Stimulated activated naive CD8-positive, alpha-beta T cell treated with anti-CD3 and anti-CD28 coated beads, Interleukin-15, Interleukin-2, amounts not matched to agents 100 ng/mL and 50 ng/mL, for 24 hours (primary cell): ENCODE measurements around the gene LCN10.
"Not testable (repeated sequence)": the region's sequence is repeated elsewhere in the genome, so short reads cannot be mapped to it uniquely, and the experiment has no call there.

Experiments
- H3K27ac Mint-ChIP-seq: one replicate; pipeline ENCODE4 v1.8.0; 2021; ENCODE audit warnings: mild to moderate bottlenecking, mixed read lengths
- H3K27me3 Mint-ChIP-seq: one replicate; pipeline ENCODE4 v1.8.0; 2021; ENCODE audit warnings: mixed read lengths
- H3K36me3 Mint-ChIP-seq: one replicate; pipeline ENCODE4 v1.8.0; 2021; ENCODE audit warnings: low read depth, mixed read lengths
- H3K4me1 Mint-ChIP-seq: one replicate; pipeline ENCODE4 v1.8.0; 2021; ENCODE audit warnings: low read depth, mixed read lengths
- H3K4me3 Mint-ChIP-seq: one replicate; pipeline ENCODE4 v1.8.0; 2021; ENCODE audit warnings: mild to moderate bottlenecking, mixed read lengths
- H3K9me3 Mint-ChIP-seq: one replicate; pipeline ENCODE4 v1.8.0; 2021; ENCODE audit warnings: mixed read lengths

Gene LCN10

DNA sequence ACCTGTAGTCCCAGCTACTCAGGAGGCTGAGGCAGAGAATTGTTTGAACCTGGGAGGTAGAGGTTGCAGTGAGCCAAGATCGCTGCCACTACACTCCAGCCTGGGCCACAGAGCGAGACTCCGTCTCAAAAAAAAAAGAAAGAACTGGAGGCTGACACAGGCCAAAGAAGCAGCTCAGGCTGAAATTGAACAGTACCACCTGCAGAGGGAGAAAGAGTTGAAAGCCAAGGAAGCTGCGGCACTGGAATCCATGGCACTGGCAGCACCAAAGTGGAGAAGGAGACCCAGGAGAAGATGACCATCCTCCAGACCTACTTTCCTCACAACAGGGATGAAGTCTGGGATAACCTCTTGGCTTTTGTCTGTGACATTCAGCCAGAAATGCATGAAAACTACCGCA is 37.1 kb upstream of the LCN10 start:
- Mint-ChIP-seq H3K4me3 (no peak overlapping the region), H3K27ac (no peak overlapping the region), H3K27me3 (peaks cover 15% of the 10 kb centered on the region), H3K4me1 (peaks cover 6% of the 10 kb centered on the region), H3K9me3 (no peaks in the 10 kb centered on the region), H3K36me3 (no peaks in the 10 kb centered on the region)

DNA sequence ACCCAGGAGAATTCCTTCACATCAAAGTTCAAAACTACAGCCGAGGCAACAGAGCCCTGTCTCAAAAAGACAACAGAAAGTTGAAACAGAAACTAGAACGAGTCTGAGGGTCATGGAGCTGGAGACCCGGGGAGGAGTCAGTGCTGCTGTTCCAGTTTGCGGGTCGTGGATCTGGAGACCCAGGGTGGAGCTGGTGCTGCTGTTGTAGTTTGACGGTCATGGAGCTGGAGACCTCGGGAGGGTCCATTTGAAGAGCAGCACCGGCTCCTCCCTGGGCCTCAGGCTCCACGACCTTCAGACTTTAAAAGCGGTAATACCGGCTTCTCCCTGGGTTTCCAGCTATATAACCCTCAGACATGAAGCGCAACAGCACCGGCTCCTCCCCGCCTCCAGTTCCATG is 34.6 kb upstream of the LCN10 start:
- Mint-ChIP-seq H3K4me1 (no peaks in the 10 kb centered on the region), H3K36me3 (no peaks in the 10 kb centered on the region), H3K4me3 (no peak overlapping the region), H3K27ac (no peak overlapping the region), H3K27me3 (peaks cover 15% of the 10 kb centered on the region), H3K9me3 (peaks cover 9% of the 10 kb centered on the region)

DNA sequence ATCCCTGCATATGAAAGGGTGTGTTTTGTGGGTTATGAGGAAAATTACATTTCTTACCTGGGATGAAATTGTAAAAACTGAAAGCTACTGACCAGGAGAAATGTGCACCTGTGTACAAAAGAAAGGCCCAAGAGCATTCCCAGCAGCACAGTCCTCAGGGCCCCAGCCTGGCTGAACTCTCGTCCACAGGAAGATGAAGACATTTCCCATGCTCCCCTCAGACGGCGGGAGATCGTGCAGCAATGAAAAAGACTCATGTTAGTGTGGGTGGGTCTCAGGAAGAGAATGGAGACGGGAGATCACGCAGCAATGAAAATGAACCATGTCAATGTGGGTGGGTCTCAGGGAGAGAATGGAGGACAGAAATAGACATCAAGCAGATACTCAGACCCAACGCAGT is 34.2 kb upstream of the LCN10 start:
- Mint-ChIP-seq H3K36me3 (no peaks in the 10 kb centered on the region), H3K4me3 (no peak overlapping the region), H3K27me3 (peaks cover 15% of the 10 kb centered on the region), H3K27ac (no peak overlapping the region), H3K4me1 (no peaks in the 10 kb centered on the region), H3K9me3 (peaks cover 9% of the 10 kb centered on the region)

DNA sequence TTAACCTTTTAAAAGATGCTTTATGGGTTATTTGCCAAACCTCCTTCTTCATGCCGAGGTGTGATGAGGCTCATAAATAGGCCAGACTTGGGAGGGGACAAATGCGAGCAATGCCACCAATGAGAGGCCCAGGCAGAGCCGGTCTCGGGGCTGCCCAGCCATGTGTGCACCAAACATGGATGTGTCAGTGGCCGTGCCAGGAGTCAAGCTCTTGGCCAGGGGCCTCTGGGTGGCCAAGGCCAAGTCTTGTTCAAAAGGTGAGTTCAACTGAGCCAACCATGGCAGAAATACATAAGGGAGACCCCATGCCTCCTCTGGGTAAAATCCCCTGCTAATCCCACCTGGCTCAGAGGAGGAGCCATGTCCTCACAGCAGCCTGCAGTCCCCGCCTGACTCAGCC is 32.5 kb upstream of the LCN10 start:
- Mint-ChIP-seq H3K4me3 (no peak overlapping the region), H3K9me3 (peaks cover 9% of the 10 kb centered on the region)

DNA sequence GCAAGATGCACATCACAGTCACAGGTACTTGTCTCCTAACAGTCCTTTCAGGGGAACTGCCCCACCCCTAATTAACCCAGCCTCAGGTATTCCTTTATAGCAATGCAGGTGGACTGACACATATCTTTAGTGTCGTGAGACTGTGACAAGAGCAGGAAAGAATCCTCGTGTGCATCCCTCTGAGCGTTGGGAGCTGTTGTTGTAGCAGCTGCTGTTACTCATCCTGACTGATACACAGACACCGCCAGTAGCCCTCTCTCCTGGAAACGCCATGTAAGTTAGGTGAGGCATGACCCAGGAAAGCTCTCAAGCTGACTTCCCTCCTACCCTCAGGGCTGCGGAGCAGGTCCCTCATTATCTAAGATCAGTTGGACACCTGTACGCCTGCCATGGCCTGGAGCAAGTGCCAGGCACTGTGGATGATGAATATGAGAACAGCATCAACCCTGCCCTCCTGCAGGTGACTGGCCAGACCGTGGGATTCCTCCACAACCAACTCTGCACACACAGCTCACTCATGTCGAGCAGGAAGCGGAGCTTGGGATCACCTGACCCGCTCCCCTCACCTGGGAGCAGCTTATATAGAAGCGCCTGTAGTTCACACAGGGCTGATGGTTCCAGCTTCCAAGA is 31.8 kb upstream of the LCN10 start:
- H3K4me3 Mint-ChIP-seq, result no peak overlapping the region
- no peaks in the 10 kb centered on the region for H3K36me3 Mint-ChIP-seq
- H3K4me1 Mint-ChIP-seq, result no peaks in the 10 kb centered on the region
- H3K27me3 Mint-ChIP-seq, result peaks cover 15% of the 10 kb centered on the region
- peaks cover 9% of the 10 kb centered on the region for H3K9me3 Mint-ChIP-seq
- H3K27ac Mint-ChIP-seq, result no peak overlapping the region

More for the DNA sequence above, 32.5 kb upstream of the LCN10 start:
- no peaks in the 10 kb centered on the region for H3K4me1 Mint-ChIP-seq
- no peaks in the 10 kb centered on the region for H3K36me3 Mint-ChIP-seq
- H3K27ac Mint-ChIP-seq, result no peak overlapping the region
- H3K27me3 Mint-ChIP-seq, result peaks cover 15% of the 10 kb centered on the region

DNA sequence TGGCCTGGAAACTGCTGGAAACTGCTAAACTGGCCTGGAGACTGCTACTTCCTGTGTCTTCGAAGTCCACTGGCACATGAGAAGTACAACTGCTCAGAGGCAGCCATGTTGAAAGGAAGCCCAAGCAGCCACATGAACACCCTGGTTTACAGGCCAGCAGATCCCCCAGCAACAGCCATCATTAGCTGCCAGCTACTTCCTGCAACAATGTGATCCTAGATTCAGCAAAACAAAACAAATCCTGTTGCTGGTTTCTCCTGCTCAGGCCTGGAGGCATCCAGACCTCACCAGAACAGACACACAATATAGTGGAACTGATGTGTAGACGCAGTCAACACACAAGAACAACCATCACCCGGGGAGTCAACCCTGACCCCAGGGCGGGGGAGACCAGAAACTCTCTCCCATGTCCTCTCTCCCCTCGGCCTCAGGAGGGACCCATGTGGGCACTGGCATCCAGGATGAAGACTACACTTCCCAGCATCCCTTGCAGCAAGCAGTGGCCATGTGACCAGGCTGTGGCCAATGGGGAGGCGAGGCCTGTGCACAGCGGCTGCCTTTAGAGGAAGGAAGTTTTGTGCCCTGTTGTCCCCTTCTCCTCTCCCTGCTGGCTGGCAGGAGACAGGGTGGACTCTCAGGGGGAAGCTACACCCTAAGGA is 30.8 kb upstream of the LCN10 start:
- Mint-ChIP-seq H3K36me3 (no peaks in the 10 kb centered on the region), H3K4me1 (no peaks in the 10 kb centered on the region), H3K27ac (no peak overlapping the region), H3K4me3 (no peak overlapping the region), H3K27me3 (peaks cover 8% of the 10 kb centered on the region), H3K9me3 (peaks cover 9% of the 10 kb centered on the region)

DNA sequence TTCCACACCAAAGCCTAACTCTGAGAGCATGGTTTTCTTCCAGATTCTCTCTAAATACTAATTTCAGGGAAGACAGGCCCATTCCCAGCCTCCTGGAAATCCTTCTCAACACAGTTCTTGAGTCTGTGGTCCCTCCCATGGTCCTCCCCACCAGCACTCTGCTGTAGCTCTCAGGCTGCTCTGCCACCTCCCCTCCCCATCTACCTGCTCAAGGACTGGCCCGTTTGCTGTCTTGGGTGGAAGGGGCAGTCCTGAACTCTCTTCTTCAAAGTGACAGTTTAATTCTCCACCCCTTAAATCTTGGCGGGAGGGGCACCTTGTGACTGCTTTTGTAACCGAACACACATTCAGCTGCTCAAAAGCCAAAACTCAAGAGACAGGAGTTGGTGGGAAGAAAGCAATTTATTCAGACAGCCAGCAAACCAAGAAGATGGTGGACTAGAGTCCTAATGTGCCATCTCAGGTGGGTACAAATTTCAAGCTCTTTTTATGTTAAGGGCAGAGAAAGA is 29.2 kb upstream of the LCN10 start:
- Mint-ChIP-seq H3K9me3 (peaks cover 9% of the 10 kb centered on the region), H3K36me3 (no peaks in the 10 kb centered on the region), H3K4me1 (peaks cover 3% of the 10 kb centered on the region), H3K27ac (no peak overlapping the region), H3K4me3 (no peak overlapping the region), H3K27me3 (peaks cover 8% of the 10 kb centered on the region)

DNA sequence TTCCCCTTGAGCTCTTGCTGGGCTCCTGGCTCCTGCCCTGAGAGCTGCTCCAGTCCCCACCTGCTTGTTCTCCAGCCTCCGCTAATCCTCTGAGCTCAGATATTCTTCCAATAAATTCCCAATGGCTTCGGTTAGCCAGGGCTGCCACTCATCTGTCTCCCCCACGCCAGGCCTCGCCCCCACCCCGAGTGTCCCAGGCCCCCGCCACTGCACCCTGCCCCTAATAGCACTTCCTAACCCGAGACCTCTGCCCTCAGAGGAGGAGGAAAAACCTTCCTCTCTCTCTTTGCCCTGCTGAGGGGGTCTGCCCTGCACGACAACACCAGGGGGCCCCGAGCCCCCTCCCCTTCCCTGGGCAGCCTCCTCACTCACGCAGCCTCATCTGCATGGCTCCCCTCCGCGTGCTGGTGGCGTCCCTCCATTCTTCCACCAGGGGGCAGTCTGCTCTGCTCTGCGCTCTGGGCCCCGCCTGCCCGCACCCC is 27.0 kb upstream of the LCN10 start:
- Mint-ChIP-seq H3K27ac (no peak overlapping the region), H3K36me3 (no peaks in the 10 kb centered on the region), H3K4me1 (peaks cover 17% of the 10 kb centered on the region), H3K27me3 (peaks cover 8% of the 10 kb centered on the region), H3K4me3 (no peak overlapping the region), H3K9me3 (peaks cover 9% of the 10 kb centered on the region)

DNA sequence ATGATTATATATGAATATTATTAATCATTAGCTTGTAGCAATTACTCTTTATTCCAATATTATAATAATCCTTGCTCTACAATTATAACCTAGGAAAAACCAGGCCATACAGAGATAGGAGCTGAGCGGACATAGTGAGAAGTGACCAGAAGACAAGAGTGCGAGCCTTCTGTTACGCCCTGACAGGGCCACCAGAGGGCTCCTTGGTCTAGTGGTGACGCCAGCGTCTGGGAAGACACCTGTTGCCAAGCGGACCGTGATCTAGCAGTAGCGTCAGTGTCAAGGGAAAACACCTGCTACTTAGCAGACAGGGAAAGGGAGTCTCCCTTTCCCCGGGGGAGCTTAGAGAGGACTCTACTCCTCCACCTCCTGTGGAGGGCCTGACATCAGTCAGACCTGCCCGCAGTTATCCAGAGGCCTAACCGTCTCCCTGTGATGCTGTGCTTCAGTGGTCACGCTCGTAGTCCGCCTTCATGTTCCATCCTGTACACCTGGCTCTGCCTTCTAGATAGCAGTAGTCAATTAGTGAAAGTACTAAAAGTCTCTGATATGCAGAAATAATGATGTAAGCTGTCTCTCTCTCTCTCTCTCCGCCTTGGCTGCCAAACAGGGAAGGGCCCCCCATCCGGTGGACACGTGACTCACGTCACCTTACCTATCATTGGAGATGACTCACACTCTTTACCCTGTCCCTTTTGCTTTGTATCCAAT is 23.8 kb upstream of the LCN10 start:
- H3K36me3 Mint-ChIP-seq, H3K27me3 Mint-ChIP-seq: not testable (repeated sequence)
- H3K4me3 Mint-ChIP-seq, result peak overlapping the region; percentile 36

DNA sequence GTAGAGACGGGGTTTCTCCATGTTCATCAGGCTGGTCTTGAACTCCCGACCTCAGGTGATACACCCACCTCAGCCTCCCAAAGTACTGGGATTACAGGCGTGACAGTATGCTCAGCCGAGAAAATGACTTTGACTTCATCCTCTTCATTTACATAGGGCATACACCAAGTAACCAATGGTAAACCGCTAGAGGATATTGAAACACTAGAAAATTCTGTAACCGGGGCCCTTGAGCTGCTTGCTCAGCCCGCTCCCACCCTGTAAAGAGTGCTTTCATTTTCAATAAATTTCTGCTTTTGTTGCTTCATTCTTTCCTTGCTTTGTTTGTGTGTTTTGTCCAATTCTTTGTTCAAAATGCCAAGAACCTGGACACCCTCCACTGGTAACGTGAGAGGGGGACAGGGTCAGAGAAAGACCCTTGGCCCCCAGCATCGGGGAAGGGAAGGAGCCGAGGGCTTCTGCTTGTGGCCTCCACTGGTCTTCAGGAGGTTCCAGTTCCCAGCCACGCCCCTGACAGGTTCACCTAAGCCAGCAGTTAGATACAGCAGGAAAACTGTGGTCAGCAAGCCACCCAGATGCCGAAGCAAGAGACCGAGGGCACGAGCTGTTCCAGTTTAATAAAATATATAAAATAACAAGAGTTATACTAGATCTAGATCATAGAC is 23.1 kb upstream of the LCN10 start:
- not testable (repeated sequence) for H3K27me3 Mint-ChIP-seq, H3K9me3 Mint-ChIP-seq, H3K4me3 Mint-ChIP-seq, H3K27ac Mint-ChIP-seq, H3K36me3 Mint-ChIP-seq
- H3K4me1 Mint-ChIP-seq, result peaks cover 19% of the 10 kb centered on the region

More for the DNA sequence above, 23.8 kb upstream of the LCN10 start:
- Mint-ChIP-seq H3K27ac (peak overlapping the region; percentile 84), H3K4me1 (peaks cover 17% of the 10 kb centered on the region)
- H3K9me3 Mint-ChIP-seq, result not testable (repeated sequence)

DNA sequence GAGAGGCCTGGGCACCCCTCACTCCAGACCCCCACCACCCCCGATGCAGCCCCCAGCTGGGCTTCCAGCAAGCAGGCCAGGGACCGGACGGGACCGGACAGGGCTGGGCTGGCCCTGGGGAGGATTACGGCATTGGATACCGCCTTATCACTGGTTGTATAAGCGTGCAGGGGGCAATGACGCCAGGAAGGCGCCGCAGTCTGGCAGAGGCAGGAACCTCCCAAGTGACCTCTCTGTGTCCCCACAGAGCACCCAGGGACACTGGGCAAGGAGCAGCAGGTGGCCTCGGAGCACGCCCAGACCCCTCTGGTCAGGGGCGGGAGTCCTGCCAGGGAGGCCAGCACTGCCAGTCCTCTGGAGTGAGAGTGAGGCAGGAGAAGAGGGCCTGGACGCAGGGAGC is 22.3 kb upstream of the LCN10 start:
- peaks cover 8% of the 10 kb centered on the region for H3K27me3 Mint-ChIP-seq

DNA sequence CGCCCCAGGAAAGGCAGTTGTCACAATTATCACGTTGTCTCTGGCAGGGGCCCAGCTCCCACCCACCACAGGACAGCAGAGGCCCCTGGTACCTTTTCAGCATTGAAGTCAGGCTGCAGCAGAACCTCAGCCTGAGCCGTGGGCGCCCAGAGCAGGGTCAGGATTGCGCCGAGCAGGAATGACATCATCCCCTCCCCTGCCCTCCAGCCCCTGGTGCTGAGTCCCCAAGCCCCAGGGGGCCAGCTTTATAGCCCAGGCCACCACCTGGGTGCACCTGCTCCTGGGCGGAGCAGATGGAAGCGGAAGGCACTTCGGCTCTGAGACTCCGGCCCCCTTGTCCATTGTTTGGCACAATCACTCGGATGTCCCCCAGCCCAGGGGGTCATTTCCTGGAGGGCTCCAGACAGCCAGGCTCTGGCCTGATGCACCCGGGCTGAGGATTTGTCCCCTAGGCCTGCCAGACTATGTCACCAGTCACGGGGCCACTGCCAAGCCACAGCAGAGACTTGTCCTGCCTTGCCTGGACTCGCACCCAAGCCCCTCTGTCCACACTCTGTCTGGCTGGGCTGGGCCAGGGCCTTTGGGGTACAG is 21.7 kb upstream of the LCN10 start, which contains the start of gene LCN15:
TSS of gene LCN15 (minus strand) at position 218 of the 591 bp plus-strand sequence. CDS start at position 188, 30 bp downstream.
- Mint-ChIP-seq H3K27me3 (peaks cover 8% of the 10 kb centered on the region), H3K36me3 (no peaks in the 10 kb centered on the region), H3K9me3 (no peaks in the 10 kb centered on the region), H3K4me3 (no peak within 1 kb of the TSS), H3K4me1 (peaks cover 21% of the 10 kb centered on the region), H3K27ac (no peak within 1 kb of the TSS)

More for the DNA sequence above, 22.3 kb upstream of the LCN10 start:
- peaks cover 21% of the 10 kb centered on the region for H3K4me1 Mint-ChIP-seq
- H3K36me3 Mint-ChIP-seq, result no peaks in the 10 kb centered on the region
- H3K27ac Mint-ChIP-seq, result no peak overlapping the region
- no peaks in the 10 kb centered on the region for H3K9me3 Mint-ChIP-seq
- H3K4me3 Mint-ChIP-seq, result no peak overlapping the region

DNA sequence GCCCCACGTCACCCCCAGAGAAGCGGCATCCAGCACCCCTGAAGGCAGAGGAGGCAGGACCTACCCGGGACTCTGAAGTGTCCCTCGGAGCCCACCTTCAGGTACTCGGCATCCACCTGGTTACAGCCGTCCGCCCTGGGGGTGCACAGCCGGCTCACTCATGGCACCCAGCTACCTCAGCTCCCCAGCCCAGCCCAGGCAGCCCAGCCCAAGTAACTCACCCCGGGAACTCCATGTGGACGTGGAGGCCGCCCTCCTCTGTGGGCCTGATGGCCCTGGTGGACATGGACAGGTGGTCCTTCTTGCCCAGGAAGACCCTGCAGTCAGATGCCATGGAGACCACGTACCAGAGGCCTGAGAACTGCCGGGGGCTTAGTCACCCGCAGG is 20.9 kb upstream of the LCN10 start:
- no peaks in the 10 kb centered on the region for H3K9me3 Mint-ChIP-seq
- H3K27me3 Mint-ChIP-seq, result peaks cover 8% of the 10 kb centered on the region
- H3K4me3 Mint-ChIP-seq, result no peak overlapping the region
- no peak overlapping the region for H3K27ac Mint-ChIP-seq
- no peaks in the 10 kb centered on the region for H3K36me3 Mint-ChIP-seq
- H3K4me1 Mint-ChIP-seq, result peaks cover 21% of the 10 kb centered on the region

DNA sequence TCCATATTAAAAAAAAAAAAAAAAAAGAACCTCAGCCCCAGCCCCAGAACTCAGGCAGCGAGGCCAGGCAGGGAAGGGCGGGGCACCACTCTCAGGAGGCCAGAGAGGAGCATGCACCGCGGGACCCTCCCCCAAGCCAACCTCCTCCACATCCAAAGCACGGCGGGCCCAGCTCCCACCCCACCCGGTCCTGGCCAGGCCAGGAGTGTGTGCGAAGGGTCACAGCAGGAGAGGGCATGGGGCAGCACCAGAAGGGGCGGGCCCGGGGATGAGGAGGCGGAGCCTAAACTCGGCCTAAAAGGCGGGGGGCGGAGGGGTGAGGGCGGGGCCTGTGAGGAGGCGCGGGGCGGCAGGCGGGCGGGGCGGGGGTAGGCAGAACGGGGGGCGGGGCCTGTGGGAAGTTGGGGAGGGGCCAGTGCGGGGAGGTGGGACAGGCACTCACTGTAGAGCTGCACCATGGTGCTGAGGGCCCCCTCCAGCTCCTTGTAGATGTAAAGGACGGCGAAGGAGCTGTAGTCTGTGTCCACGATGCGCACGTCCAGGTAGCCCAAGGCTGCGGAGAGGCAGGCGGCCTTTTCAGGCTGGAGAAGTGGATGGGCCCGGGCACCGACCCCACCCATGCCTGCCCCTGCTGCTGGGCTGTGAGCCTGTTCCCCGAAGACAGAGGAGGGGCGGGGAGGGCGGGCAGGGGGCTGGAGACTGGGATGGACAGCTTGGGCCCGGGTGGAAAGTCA is 20.3 kb upstream of the LCN10 start:
- peaks cover 21% of the 10 kb centered on the region for H3K4me1 Mint-ChIP-seq
- no peaks in the 10 kb centered on the region for H3K9me3 Mint-ChIP-seq
- H3K36me3 Mint-ChIP-seq, result no peaks in the 10 kb centered on the region
- no peak overlapping the region for H3K27ac Mint-ChIP-seq
- peaks cover 8% of the 10 kb centered on the region for H3K27me3 Mint-ChIP-seq
- H3K4me3 Mint-ChIP-seq, result no peak overlapping the region
